Epithelial cell of esophagus (primary cell): ENCODE results near the gene TTC24.

ENCODE experiments used
- DNase-seq: peaks from one replicate; pipeline ENCODE4 v3.0.0; 2010; ENCODE audit warnings: low read depth
- H3K4me3 ChIP-seq: 2 replicates; pipeline ENCODE4 v1.5.1; 2011; ENCODE audit warnings: mild to moderate bottlenecking, low read length, control low read depth
- TF ChIP-seq, protein P1 (sequence below): IDR thresholded peaks from 2 replicates; pipeline ENCODE4 v1.5.1; 2011; ENCODE audit warnings: low read depth, mild to moderate bottlenecking, low read length, control low read depth, inconsistent platforms; ENCODE audit not compliant: insufficient read depth; ENCODE audit errors: missing control alignments

TTC24 gene

DNA sequence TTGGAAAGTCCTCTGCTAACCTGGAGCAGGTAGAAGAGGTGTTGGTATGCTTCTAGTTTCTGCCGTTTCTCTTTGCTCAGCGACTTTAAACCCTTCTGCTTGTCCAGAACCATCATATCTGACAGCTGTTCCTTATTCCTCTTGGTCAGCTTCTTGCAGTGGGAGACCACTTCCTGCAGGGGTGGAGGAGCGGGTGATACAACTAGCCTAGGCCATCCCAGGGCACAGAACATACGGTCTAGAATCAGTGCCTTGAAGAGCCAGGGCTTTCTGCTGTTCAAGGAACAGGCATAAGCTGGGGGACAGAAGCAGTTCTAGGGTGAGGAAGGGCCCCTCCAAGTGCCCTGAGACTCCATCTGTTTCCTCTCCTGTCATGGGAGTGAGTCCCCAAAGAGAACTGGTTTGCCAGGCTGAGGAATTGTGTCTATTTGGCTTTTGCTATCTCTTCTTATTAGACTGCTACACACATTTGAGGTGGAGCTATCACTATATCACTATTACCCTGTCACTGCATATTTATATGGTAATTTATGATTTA is 39.6 kb upstream of the TTC24 start:
- no peak overlapping the region for H3K4me3 ChIP-seq
- TF ChIP-seq, protein P1, sequence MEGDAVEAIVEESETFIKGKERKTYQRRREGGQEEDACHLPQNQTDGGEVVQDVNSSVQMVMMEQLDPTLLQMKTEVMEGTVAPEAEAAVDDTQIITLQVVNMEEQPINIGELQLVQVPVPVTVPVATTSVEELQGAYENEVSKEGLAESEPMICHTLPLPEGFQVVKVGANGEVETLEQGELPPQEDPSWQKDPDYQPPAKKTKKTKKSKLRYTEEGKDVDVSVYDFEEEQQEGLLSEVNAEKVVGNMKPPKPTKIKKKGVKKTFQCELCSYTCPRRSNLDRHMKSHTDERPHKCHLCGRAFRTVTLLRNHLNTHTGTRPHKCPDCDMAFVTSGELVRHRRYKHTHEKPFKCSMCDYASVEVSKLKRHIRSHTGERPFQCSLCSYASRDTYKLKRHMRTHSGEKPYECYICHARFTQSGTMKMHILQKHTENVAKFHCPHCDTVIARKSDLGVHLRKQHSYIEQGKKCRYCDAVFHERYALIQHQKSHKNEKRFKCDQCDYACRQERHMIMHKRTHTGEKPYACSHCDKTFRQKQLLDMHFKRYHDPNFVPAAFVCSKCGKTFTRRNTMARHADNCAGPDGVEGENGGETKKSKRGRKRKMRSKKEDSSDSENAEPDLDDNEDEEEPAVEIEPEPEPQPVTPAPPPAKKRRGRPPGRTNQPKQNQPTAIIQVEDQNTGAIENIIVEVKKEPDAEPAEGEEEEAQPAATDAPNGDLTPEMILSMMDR = no peak
- DNase-seq = no peak

DNA sequence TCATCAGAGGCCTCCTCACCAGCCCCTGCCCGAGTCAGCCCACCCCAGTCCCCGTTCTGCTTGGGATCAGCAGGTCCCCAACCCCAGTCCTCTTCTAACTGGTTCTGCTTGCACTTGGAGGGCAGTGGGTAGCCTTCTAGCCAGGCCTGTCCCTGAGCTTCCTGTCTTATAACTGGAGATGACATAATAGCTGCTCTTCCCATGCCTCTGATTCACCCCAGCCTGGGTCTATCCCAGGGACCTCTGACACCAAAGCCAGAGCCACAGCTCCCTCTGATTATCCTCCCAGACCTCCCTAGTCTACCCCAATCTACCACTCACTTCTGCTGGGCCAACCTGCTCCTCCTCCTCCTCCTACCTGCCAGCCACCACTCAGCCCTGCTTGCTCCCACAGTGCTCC is 38.6 kb upstream of the TTC24 start:
- no peak overlapping the region for H3K4me3 ChIP-seq
- peak; percentile 18 for DNase-seq
- TF ChIP-seq, protein P1 = no peak

DNA sequence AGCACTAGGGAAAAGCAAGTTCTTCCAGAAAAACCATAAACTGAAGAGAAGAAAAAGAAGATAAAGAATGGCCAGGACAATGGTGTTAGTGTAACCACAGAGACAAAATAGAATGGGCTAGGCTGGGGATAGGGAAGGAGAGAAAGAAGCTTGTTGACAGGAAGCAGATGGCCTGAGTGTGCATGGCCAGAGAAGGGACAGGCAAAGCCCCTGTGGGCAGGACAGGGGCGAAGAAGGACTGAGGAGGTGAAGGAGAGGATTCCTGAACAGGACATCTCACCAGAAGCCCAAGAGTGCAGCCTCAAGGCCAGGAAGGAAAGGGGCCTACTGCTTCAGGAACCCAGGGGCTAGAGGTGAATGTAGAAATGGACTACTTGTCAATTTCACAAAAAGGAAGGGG is 36.5 kb upstream of the TTC24 start:
- TF ChIP-seq, protein P1 = no peak
- no peak overlapping the region for H3K4me3 ChIP-seq
- DNase-seq = no peak

DNA sequence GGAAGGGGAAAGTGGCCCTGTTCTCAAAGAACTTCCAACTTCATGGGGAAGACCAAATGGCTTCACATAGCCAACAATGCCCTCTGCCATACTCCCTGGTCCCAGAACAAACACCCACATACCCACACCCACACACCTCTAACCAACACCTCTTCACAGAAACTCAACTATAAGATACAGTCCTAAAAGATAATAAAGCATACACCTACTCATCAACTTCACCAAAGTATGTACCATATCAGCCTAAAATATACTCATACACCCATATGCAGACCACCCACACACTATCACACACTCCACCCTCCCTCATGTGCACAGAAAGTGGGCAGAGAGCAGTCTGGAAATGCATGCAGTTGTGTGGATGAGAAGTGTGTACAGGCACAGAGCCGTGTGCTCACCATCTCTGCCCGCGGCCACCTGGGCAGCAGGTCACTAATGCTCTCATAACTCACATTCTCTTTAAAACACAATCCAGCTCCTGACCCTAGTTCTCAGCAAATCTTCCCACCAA is 34.9 kb upstream of the TTC24 start:
- H3K4me3 ChIP-seq = no peak overlapping the region
- DNase-seq = no peak
- TF ChIP-seq, protein P1 = no peak

DNA sequence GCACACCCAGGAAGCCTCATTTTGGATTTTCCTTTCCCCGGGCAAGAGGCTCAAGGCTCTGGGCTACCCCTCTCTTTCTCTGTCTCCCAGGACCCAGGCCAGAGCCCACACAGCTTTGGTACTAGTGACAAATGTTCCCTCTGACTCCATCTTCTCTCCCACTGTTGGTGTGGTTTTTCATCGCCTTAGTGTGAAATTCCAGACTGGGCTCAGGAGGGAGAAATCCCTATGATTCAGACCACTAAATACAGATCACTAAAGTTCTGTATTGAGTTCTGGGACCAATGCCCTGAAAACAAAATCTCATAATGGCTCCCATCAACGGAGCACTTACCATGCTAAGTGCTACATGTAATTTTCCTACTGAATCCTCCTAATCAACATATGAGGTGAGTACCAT is 33.3 kb upstream of the TTC24 start:
- no peak for DNase-seq
- TF ChIP-seq, protein P1 = no peak
- no peak overlapping the region for H3K4me3 ChIP-seq

DNA sequence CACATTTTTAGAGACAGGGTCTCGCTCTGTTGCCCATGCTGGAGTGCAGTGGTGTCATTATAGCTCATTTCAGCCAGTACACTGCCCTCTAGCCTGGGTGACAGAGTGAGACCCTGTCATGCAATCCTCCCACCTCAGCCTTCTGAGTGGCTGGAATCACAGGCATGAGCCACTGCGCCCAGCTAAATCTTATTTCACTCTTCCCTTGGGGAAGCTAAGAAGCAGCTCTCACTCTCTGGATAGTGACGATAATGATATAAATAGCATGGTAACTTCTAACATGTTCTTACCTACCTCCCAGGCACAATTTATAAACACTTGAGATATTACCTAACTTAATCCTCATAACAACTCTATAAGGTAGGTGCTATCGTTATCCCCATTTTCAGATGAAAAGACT is 32.1 kb upstream of the TTC24 start:
- TF ChIP-seq, protein P1 = no peak
- H3K4me3 ChIP-seq = no peak overlapping the region
- no peak for DNase-seq

DNA sequence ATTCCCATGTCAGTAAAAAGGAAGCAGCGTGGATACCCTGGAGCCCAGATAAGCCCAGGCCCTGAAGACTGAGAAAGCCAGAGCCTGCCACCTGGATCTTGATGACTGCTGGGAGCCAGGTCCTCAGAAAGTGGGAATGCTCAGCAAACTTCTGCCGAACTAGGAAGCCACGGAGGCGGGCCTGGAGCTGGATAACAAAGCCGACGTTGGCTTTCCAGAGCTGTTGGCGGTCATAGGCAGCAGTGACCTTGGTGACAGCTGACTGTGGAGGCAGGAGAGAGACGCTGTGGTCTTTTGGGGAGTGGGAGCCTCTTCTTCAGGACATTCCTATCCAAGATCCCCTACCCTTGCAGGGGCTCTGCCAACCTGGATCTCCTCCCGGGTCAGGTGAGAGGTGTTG is 31.5 kb upstream of the TTC24 start:
- TF ChIP-seq, protein P1 = no peak
- DNase-seq = no peak

More for the DNA sequence above, 31.5 kb upstream of the TTC24 start:
- no peak overlapping the region for H3K4me3 ChIP-seq
